ENCODE measurements around the gene RAB3C. TPM values are rescaled to one million over a fixed set of nuclear protein-coding genes. Genes with fewer than 3 reads are reported as not detected.

The RAB3C gene
- total RNA-seq, 1 experiment from 2014 or later: not detected

DNA sequence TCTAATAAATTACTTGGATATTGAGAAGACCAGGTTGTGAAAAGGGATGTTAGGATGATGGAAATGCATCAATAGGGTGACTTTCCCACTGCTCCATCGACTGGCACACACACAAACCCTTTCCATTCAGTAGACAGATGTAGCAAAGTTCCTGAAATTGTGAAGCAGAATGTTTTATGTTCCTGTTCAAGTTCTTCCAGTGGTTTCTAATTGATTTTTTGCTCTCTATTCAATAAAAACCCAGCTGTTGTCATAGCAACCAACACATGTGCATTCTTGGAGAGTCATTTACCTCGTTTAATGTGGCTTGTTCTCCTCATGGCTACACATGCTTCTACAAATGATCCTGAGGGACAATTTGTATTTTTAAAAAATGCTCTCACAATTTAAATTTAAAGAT, 244.6 kb downstream of the RAB3C start:
- no peak for DNase-seq (ENCODE audit: low read depth)

DNA sequence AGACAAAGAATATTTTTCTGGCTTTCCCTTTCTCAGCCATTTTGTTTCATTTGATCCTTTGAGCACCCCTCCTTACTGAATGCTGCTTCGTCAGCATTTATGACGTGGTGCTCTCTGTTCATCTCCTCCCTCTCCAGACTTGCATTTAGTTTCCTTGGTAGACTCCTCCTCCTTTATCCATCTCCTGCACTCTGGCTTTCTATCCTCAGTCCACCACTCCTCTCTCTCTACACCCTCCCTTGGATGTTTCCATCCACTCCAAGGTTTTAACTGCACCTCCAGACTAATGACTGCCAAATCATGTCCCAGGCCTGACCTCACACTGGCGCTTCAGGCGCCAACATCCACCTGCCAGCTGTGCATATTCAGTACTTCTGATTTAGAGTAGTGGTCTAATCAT, 245.4 kb downstream of the RAB3C start:
- DNase-seq (ENCODE audit: low read depth): no peak

DNA sequence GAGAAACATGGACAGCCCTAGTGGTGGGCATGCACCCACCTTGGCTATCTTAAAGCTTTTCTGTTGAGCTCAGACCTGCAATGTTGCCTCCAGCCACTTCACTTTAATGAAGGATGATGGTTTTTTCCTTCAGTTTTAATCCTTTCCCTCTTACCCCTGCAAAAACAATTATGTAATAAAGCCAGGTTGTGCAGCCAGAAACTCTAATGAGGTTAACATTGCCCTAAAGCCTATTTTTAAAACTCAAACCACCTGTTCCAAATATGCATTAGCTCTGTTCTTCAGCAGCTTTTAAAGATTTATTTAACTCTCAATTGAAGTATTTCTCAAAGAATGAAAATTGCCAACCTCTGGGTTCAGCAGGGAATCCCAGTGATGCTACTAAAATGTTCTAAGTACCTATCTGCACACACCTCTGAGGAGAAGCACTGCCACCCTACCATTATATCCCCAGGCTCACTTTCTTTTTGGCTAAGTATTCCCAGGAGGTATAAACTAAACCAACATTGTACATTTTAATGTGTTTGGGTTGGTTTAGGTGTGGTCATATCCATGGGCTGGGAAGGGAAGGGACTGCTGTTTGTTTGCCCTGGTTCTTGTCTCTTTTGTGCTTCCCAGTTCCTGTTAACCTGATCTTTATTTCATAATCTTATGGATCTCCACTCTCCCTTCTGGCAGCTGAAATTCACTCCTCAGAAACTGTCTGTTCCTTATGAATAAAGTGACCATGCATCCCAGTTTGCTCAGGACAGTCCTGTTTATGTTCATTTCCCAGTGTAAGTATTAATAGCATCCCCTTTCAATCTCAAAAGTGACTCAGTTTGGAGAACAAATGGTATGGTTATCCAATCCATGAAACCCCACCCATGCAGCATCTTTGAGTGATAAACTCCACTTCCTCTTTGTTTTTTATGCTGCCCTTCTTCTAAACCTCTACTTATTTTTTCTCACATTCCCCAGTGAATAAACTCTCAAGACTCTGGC, 251.7 kb downstream of the RAB3C start:
- no peak for DNase-seq (ENCODE audit: low read depth)

DNA sequence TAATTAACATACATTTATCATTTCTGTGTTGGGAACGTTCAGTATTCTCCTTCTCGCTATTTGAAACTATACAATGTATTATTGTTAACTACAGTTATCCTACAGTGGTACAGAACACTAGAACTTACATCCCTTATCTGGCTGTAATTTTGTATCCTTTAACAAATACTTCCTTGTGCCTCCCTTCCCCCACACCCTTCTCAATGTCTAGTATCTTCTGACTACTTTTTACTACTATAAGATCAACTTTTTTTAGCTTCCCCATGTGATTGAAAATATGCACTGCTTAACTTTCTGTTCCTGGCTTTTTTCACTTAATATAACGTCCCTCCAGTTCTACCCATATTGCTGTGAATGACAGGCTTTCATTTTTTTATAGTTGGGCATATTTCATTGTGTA, 253.5 kb downstream of the RAB3C start:
- no peak for DNase-seq (ENCODE audit: low read depth)

DNA sequence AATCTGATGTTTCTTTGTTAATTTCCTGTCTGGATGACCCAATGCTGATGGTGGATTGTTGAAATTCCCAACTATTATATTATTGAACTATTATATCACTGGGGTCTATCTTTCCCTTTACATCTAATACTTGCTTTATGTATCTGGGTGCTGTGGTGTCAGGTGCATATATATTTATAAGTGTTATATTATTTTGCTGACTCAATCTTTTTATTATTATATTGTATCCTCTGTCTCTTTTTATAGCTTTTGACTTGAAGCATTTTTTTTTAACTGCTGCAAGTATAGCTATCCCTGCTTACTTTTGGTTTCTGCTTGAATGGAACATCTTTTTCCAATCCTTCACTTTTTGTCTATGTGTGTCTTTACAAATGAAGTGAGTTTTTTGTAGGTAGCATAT, 255.9 kb downstream of the RAB3C start:
- no peak for DNase-seq (ENCODE audit: low read depth)

DNA sequence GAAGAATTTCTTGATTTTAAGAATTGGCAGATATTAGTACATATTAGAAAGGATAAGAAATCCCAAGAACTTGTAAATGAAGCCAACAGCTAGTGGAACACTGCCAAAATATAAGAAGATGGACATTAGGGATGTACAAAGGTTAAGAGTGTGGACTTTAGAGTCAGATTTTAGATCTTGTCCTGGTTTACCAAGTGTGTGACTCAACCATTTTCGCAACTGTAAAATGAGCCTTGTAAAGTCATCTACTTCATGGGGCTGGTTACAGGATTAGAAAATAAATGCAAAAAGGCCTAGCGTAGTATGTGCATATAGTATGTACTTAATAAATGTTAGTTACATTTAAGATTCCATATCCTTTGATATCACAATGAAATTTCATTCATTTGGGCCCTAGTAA, 260.0 kb downstream of the RAB3C start:
- peak; percentile 21 for DNase-seq (ENCODE audit: low read depth)

DNA sequence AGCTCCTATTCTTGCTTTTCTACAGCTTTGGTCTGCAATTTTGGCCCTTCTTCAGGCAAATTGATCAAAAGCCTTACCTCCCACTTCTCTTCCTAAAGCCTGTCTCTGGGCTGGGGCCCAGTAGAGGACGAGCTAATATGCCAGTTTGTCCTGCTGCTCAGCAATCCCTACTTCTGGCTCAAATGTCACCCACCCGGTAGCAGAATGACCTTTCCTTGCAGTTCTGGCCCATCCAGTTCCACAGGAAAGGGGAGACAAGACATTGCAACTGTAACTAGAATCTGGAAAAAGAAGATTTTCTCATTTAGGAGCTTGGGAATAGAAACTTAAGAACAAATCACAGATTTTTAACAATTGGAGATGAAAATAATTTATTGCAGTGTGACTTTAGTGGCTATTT, 261.5 kb downstream of the RAB3C start:
- no peak for DNase-seq (ENCODE audit: low read depth)

DNA sequence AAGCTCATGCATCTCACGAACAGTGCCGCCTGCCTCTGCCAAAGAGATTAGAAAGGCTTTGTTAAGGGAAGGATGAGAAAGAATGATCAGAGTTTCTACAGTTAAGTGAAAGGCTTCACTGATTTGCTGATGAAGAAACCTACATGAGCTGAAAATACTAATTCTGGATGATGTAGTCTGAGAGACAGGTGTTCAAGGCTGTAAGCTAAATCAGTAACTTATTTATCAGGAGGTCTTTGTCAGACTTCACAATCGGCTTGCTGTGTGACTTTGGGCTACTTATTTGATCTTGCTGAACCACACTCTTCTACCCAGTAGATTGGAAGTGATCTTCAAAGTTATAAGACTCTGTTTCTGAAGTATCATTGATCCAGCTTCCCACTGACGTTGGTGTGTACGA, 264.2 kb downstream of the RAB3C start:
- DNase-seq (ENCODE audit: low read depth): no peak

DNA sequence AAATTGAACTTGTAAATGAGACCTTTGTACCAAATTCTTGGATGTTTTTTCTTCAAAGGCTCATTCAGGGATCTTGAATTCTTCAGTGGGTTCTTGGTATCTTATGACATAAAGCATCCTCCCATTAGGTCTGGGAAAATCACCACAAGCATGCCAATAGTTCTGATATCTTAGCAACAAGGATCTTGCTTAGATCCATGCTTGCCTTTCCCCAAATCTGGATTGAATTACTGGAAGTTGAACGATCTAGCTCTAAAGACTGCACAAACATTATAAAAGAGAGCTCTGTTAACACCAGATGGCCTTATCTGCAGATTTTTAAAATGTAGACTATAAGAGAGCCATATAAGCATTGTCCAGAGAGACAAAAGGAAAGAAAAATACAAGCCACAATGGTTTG, 266.3 kb downstream of the RAB3C start:
- no peak for DNase-seq (ENCODE audit: low read depth)

DNA sequence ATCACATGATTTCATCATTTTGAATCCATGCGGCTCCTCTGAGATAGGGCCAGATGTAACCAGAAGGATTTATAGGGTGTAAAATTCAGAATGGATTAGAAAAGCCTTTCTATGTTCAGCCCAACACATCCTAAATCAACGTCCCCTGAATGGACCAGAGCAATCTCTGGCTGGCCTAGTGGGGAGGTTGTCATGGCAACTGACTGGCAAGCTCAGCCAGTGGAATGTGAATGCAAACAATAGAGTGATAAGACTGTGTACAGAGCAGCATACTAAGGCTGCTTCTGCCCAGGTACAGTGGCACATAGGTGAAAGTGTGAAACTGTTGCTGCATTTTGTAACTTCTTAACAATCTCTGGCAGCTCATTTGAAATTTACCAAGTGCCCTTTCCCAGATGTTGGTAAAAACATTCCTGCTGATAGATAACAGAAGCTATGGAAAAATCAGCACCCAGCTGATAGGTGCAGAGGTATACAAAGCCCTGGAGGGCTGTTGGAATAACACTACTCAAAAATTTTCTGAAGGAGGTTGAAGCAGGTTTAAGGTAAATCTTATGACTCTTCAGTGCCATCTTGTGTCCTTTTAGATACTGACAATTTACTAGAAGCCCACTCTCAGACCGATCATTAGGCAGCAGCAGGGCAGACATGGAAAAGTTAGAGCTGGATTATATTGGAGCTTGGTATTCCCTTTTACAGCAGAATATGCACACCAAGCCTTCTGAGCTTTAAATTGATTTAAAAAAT, 267.2 kb downstream of the RAB3C start:
- DNase-seq (ENCODE audit: low read depth): peak; percentile 23

DNA sequence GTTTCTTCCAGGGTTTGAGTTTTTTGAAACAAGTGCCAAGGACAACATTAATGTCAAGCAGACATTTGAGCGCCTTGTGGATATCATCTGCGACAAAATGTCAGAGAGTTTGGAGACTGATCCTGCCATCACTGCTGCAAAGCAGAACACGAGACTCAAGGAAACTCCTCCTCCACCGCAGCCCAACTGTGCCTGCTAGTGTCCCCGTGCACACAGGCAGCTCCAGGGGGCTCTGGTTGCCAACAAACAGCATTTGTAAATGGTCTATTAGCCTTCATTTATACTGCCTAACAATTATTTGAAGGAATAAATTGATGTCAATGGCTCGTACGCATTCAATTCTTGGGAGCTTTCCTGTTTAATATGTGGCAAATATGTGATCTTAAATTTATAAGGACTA, 268.3 kb downstream of the RAB3C start:
- DNase-seq (ENCODE audit: low read depth): no peak

DNA sequence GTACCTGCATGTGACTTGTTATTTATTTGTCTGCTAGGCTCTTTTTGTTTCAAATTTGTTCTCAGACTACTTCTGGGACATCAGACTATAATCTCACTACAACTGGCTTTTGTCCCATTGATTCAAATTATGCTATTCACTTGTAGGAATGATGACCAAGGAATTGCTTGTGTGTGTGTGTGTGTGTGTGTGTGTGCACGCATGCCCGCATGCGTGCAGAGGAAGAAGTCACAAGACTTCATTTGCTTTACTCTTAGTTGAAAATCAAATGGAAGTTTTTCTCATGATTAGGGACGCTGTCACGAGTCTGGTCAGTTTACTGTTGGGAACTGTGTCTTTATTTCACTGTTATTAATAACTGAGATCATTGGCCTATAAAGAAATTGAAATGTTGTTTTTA, 268.7 kb downstream of the RAB3C start:
- no peak for DNase-seq (ENCODE audit: low read depth)

DNA sequence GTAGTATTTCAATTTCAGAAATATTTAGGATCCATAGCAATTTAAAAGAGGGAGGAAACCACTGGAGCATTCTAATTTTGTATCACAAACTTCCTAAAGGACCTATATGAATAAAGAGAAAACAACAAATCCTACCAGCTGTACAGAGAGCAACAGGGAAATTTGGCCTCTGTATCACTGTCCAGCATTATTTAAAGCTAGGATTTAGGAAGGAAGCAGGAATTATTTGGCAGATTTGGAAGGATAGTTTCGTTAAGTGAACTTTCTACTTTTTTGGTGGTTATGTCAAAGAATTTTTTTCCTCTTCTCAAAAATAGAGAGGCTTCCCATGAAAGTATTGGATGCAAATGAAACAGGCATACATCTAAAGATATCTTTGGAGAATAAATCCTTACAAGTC, 269.7 kb downstream of the RAB3C start:
- DNase-seq (ENCODE audit: low read depth): no peak

DNA sequence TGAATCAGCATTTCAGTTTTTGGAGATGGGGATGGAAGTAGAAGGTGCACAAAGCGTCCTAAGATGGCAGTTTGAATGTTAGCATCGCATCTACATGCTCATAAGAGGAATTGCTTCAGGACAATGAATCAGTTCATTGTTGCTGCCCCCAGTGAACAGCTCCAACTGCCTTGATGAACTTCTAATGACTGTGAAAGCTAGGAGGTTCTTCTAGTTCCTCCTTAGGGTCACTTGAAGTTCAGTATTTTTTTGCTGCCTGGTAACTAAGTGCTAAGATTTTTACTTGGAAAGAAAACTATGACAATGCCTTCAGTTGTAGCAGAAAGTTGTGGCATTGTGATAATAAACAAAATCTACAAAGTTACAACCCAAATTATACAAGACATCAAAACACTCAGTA, 271.6 kb downstream of the RAB3C start:
- DNase-seq (ENCODE audit: low read depth): no peak

DNA sequence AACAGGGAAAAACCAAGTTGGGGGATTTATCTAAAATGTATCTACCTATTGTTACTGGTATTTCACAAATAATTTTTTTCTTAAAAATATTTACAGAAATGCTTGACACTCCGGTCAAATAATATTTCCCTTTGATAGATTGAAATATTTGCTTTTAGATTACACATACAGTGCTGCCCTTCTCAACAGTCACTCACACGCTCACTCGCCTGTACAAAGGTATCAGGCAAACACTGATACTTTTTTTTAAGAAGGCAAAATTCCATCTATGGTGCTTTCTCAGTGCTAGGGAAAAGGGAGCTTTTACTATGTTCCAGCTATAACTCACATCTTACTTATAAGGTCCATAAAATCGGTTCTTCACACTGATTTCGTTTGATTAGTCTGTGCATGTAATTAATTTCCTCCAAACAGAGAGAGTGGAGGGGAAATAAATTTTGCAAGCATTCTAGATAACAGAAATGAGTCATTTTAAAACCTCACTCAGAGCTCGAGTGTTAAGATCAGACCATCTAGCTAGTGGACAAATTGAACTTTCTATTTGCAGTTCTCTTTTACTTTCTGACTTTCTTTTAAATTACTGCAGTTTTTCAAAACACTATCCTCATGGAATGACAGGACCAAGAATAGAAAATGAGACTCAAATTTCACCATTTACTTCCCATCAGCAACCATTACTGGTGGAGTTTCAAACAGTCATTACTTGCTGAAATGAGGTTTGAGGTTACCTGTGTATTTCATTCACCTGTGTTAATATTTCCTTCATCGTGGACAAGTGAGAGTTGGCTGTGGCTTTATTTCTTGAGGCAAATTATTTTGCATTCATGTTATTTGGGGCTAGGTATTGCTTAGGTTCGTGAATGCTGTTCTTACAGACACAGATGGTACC, 273.2 kb downstream of the RAB3C start:
- DNase-seq (ENCODE audit: low read depth): no peak

DNA sequence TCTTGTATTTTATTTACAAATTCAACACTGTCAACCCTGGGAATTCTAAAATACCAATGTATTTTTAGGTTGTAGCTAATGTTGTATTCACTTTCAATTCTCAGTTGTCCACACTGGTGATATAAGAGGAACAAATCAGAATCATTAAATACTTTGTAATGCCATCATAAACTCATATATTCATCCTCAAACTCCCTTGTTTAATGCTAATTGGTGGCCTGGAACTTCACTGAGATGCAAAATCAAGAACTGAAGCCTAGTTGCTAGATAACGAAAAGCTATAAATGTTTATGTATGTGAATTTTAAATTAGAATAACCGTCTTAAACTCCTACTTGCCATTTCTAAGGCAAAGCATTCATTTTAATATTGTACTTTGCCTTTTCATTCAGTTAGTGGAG, 274.7 kb downstream of the RAB3C start:
- DNase-seq (ENCODE audit: low read depth): no peak

DNA sequence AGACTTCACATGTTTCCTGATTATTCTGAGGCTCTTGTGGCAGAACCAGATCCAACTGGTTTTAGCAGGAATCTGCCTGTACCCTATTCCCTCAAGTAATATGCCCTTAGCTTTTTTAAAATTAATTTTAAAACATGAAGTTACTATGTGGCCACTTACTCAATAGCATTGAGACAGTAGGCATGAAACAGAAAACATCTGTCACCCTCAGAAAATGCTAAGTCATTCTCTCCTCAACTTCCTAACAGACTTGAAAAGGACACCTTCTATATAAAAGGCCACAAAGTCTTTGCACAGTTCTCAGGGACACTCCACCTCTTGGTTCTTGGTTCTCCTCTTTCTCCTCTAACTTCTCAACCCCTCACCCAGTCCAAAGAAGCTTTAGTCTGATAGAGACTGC, 277.8 kb downstream of the RAB3C start:
- DNase-seq (ENCODE audit: low read depth): peak; percentile 19

DNA sequence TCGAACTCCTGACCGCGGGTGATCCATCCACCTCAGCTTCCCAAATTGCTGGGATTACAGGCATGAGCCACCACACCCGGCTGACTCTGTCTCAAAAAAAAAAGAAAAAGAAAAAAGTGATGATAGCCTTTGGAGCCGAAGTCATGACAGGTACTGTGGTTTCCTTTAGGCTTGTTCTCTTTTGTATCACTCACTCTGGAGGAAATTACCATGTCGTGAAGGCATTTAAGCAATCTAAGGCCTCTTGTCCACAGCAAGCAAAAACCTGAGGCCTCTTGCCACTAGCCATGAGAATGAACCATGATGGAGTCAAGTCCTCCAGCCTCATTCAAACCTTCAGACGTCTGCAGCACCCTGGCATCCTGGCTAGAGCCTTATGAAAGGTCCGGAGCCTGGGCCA, 286.1 kb downstream of the RAB3C start:
- no peak for DNase-seq (ENCODE audit: low read depth)

DNA sequence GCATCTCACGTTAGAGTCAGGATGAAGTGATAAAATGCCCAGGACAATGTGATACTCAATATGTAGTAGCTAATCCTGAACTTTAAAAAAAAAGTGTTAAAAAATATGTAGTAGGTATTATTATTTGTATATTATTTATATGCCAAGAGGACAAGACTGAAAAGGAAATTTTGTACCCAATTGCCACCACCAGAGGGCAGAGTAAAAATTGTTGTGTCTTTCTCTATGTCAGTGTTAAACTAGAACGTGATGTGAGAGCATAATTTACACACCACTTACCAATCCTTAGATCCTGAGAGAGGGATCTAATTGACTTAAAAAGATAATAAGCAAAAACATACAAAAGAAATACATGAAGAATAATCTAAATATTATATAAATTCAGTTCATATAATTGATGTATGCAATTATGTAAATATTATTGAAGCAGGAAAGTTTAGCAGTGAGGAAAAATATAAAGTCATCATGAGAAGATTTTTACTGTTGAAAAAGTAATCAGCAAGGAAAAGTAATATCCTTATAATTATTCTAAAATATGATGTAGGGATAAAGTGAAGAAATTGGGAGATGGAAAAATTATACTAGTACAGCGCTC, 288.9 kb downstream of the RAB3C start:
- peak; percentile 45 for DNase-seq (ENCODE audit: low read depth)

DNA sequence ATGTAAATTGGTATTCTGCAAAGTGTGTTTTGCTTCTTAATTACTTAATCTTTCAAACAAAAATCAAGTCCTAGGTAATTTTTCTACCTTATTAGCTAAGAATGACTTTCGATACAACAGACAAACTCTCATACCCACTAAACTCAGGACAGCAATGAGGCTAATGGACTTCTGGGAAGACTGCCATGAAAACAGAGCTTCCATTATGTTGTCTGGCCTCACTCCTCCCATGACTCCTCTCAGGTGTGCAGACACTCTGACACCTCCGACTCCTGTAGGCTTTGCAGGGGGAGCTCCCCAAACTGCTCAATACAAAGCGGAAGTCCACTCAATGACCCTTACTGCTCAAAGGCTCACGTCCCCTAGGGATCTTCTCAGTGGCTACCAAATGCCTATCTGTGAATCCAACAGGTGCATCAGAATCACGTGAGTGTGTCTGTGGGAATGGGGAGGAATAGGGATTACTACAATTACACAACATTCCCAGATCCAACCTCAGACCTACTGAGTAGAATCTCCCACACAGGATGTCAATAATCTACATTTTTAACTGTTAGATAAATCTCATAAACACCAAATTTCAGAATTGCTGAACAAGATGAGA, 289.9 kb downstream of the RAB3C start:
- DNase-seq (ENCODE audit: low read depth): no peak

DNA sequence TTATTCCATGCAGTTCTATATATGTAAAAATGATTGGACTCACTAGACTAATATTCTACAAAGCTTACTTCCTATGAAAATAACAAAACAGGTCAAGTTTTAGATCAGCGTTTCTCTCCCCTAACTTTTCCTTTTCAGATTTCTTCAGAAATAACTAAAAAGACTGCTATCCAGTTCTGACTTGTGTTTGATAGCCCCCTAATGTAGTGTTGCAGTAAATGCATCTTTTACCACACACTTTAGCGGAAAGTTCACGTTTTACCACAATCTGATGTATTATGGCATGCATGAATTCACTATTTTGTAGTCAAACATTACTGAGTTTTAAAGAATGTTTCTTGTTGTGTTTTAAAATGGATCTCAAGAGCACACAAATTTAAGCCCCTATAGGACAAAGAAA, 292.7 kb downstream of the RAB3C start:
- DNase-seq (ENCODE audit: low read depth): no peak
